Measurements from ENCODE around the gene CEMIP2.
A peak's percentile ranks its signal among the peaks of the same experiment; 100 is the strongest.
"Not testable (repeated sequence)": the region's sequence is repeated elsewhere in the genome, so short reads cannot be mapped to it uniquely, and the experiment has no call there.

The CEMIP2 gene

GRCh38 chr9:71681104-71681707, 87.1 kb downstream of the CEMIP2 start:
- no peak for DNase-seq (ENCODE audit: extremely low spot score, insufficient read length, low read depth)
- FAIRE-seq, result no peak

- FAIRE-seq (no peak), DNase-seq (ENCODE audit: extremely low spot score, insufficient read length, low read depth) (no peak)
These were observed 87.9 kb downstream of the CEMIP2 start for GRCh38 chr9:71680189-71680980.

- DNase-seq (ENCODE audit: extremely low spot score, insufficient read length, low read depth) (no peak), FAIRE-seq (no peak)
These were observed 89.3 kb downstream of the CEMIP2 start for GRCh38 chr9:71678999-71679398.

GRCh38 chr9:71677209-71677608, 91.1 kb downstream of the CEMIP2 start:
- FAIRE-seq, result no peak
- DNase-seq (ENCODE audit: extremely low spot score, insufficient read length, low read depth), result no peak

- FAIRE-seq (peak; percentile 26), DNase-seq (ENCODE audit: extremely low spot score, insufficient read length, low read depth) (no peak)
These were observed 91.9 kb downstream of the CEMIP2 start for GRCh38 chr9:71676460-71676859.

GRCh38 chr9:71675857-71676165, 92.5 kb downstream of the CEMIP2 start:
- DNase-seq (ENCODE audit: extremely low spot score, insufficient read length, low read depth), result no peak

GRCh38 chr9:71675105-71675856, 93.0 kb downstream of the CEMIP2 start:
- DNase-seq (ENCODE audit: extremely low spot score, insufficient read length, low read depth) (no peak), FAIRE-seq (no peak)

More at GRCh38 chr9:71675857-71676165, 92.5 kb downstream of the CEMIP2 start:
- no peak for FAIRE-seq

GRCh38 chr9:71672573-71672972, 95.7 kb downstream of the CEMIP2 start:
- DNase-seq (ENCODE audit: extremely low spot score, insufficient read length, low read depth), result no peak
- no peak for FAIRE-seq

- FAIRE-seq (no peak), DNase-seq (ENCODE audit: extremely low spot score, insufficient read length, low read depth) (no peak)
These were observed 97.0 kb downstream of the CEMIP2 start for GRCh38 chr9:71671289-71671688.

GRCh38 chr9:71670121-71670520, 98.2 kb downstream of the CEMIP2 start:
- no peak for FAIRE-seq
- DNase-seq (ENCODE audit: extremely low spot score, insufficient read length, low read depth), result no peak

- no peak for DNase-seq (ENCODE audit: extremely low spot score, insufficient read length, low read depth)
- FAIRE-seq, result no peak
These were observed 98.9 kb downstream of the CEMIP2 start for GRCh38 chr9:71669284-71669995.

- DNase-seq (ENCODE audit: extremely low spot score, insufficient read length, low read depth), result no peak
- FAIRE-seq, result no peak
These were observed 99.6 kb downstream of the CEMIP2 start for GRCh38 chr9:71668717-71669116.

- no peak for FAIRE-seq
- DNase-seq (ENCODE audit: extremely low spot score, insufficient read length, low read depth), result no peak
These were observed 103.1 kb downstream of the CEMIP2 start for GRCh38 chr9:71665247-71665646.

GRCh38 chr9:71664566-71664965, 103.7 kb downstream of the CEMIP2 start:
- no peak for FAIRE-seq
- DNase-seq (ENCODE audit: extremely low spot score, insufficient read length, low read depth), result no peak

GRCh38 chr9:71663931-71664459, 104.3 kb downstream of the CEMIP2 start:
- FAIRE-seq, result no peak
- DNase-seq (ENCODE audit: extremely low spot score, insufficient read length, low read depth), result no peak

GRCh38 chr9:71663216-71663615, 105.1 kb downstream of the CEMIP2 start:
- no peak for DNase-seq (ENCODE audit: extremely low spot score, insufficient read length, low read depth)
- no peak for FAIRE-seq

- no peak for DNase-seq (ENCODE audit: extremely low spot score, insufficient read length, low read depth)
- FAIRE-seq, result no peak
These were observed 106.2 kb downstream of the CEMIP2 start for GRCh38 chr9:71662082-71662481.

- FAIRE-seq; DNase-seq (ENCODE audit: extremely low spot score, insufficient read length, low read depth): not testable (repeated sequence)
These were observed 111.0 kb downstream of the CEMIP2 start for GRCh38 chr9:71657276-71657675.

- no peak for FAIRE-seq
- DNase-seq (ENCODE audit: extremely low spot score, insufficient read length, low read depth), result no peak
These were observed 111.8 kb downstream of the CEMIP2 start for GRCh38 chr9:71656496-71656895.

- FAIRE-seq (no peak), DNase-seq (ENCODE audit: extremely low spot score, insufficient read length, low read depth) (no peak)
These were observed 112.5 kb downstream of the CEMIP2 start for GRCh38 chr9:71655778-71656177.
